ENCODE data around the gene TBX2. TPM values are rescaled to one million over a fixed set of nuclear protein-coding genes. Genes with fewer than 3 reads are reported as not detected.

TBX2 gene
- total and polyA plus RNA-seq, 2 of the 13 experiments (the other 11 are each of a cell fraction or from before 2014, with no cell fraction given) = 2.8 to 15.3 TPM

DNA sequence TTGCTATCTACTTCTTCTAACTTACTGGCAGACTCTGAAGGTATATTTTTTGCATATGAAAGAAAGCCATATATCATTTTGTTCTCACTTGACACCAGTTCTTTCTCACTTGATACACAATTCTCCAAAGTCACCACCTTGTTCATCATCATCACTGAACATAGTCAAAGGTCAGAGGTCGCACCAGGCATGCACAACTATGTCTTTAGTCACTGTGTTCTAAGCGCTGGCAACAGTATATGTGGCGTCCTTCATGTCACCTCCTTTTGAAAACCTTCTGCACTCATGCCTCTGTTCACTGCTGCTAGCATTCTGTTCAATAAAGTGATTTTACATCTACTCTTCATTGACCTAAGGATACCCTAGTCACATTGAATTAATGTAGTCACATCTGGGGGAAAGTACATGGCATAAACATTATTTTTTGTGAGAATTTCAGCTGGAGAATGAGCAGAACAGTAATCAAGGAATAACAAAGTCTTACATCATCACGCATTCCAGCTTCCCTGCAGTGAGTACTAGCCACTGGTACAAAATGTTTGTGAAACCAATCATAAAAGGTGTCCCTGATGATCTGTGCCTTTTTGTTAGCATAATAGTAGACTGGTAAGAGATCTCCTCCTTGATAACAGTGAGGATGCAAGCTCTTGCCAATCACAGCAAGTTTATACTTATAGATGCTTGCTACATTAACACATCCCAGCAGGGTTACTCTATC lies 32.1 kb downstream of the TBX2 start:
- no peak for FAIRE-seq
- peak; percentile 44 for ATAC-seq
- H3K4me2 ChIP-seq (ENCODE audit: low read depth, low read length) = no peak overlapping the region
- 9% methylated on average over 4 of the region's 4 CpGs for WGBS (ENCODE audit: low lambda C conversion rate)
- H3K79me2 ChIP-seq (ENCODE audit: insufficient read depth, low read length) = no peaks in the 10 kb centered on the region
- intact Hi-C loops (cut with micrococcal nuclease; ENCODE audit: unreplicated experiment) = no loop called here
- no TSS peak for BruUV-seq (replicated peaks)
- H3K27me3 ChIP-seq (ENCODE audit: control insufficient read depth in 1 of 2, insufficient read depth in 2 of 2, low read length in 2 of 2) = no peaks in the 10 kb centered on the region
- peaks cover 39% of the 10 kb centered on the region for H3K4me1 ChIP-seq (ENCODE audit: insufficient read depth, low read length)
- CTCF ChIA-PET (ENCODE audit: low intra/inter-chr PET ratio, low total read pairs) = no interaction called here
- no peaks in the 10 kb centered on the region for H3K36me3 ChIP-seq (replicated peaks in 1 of 2; ENCODE audit: control insufficient read depth in 1 of 2, insufficient read depth in 2 of 2, low read length in 2 of 2)
- no peak overlapping the region for H3K27ac ChIP-seq (ENCODE audit: extremely low read length, insufficient read depth, low read length)
- POLR2A ChIA-PET = no interaction called here
- TF ChIP-seq CREM (IDR thresholded peaks at IDR 0.05) = 0 out of 2 replicates have a peak, but pooled peaks have one; percentile 11
- TF ChIP-seq CREM (CRISPR knock-in tag; IDR thresholded peaks at IDR 0.05) = no peak
- peak; percentile 33 for TF ChIP-seq CEBPG (CRISPR knock-in tag; IDR thresholded peaks at IDR 0.05)
- TF ChIP-seq ZEB1 (IDR thresholded peaks at IDR 0.05; ENCODE audit: insufficient replicate concordance, low read depth) = no peak
- TF ChIP-seq SAFB2 (CRISPR knock-in tag; IDR thresholded peaks at IDR 0.05; ENCODE audit: borderline replicate concordance, low read depth) = no peak
- TF ChIP-seq, protein P1, sequence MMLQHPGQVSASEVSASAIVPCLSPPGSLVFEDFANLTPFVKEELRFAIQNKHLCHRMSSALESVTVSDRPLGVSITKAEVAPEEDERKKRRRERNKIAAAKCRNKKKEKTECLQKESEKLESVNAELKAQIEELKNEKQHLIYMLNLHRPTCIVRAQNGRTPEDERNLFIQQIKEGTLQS (CRISPR knock-in tag; IDR thresholded peaks at IDR 0.05) = peak; percentile 33; the same call in 1 of the 2 replicates
- TF ChIP-seq ZKSCAN5 (CRISPR knock-in tag; IDR thresholded peaks at IDR 0.05) = no peak
- no peak for TF ChIP-seq POLR2G (IDR thresholded peaks at IDR 0.05; ENCODE audit: low read depth, low read length)
- peak; percentile 87 for TF ChIP-seq NR2F6 (IDR thresholded peaks at IDR 0.05)
- peak; percentile 77 for TF ChIP-seq NR2F6 (CRISPR knock-in tag; IDR thresholded peaks at IDR 0.05)
- TF ChIP-seq NR2F1 (CRISPR knock-in tag; IDR thresholded peaks at IDR 0.05) = peak; percentile 61 to 77; a peak in 3 of 4 replicates
- 0 out of 2 replicates have a peak, but pooled peaks have one; percentile 33 for TF ChIP-seq TGIF2 (CRISPR knock-in tag; IDR thresholded peaks at IDR 0.05)
- peak; percentile 34; the same call in 1 of the 2 replicates for TF ChIP-seq FOSL2 (CRISPR knock-in tag; IDR thresholded peaks at IDR 0.05)
- peak; percentile 62; the same call in 1 of the 2 replicates for TF ChIP-seq NR2C2 (CRISPR knock-in tag; IDR thresholded peaks at IDR 0.05; ENCODE audit: borderline replicate concordance)
- peak; percentile 48; the same call in 1 of the 2 replicates for TF ChIP-seq CEBPB (IDR thresholded peaks at IDR 0.05; ENCODE audit: borderline replicate concordance, low read depth, low read length)
- H3K9ac ChIP-seq (ENCODE audit: insufficient read depth, low read depth, low read length) = no peak overlapping the region
- DNase-seq (ENCODE audit: low spot score) = peak; percentile 79
- no peaks in the 10 kb centered on the region for H4K20me1 ChIP-seq (ENCODE audit: insufficient read depth, low read length)
- peaks cover 11% of the 10 kb centered on the region; the same call in 1 of the 2 replicates for H3K9me3 ChIP-seq (ENCODE audit: low read length)
- H2AFZ ChIP-seq (ENCODE audit: low read length) = no peak overlapping the region
- no peak overlapping the region for H3K4me3 ChIP-seq (replicated peaks in 1 of 3; ENCODE audit: insufficient read depth in 1 of 3, low read depth in 2 of 3, low read length in 3 of 3)
- in situ Hi-C loops (cut with HindIII; ENCODE audit: extremely low pct_ligation_motif_present, low pct_unique_long_range_greater_than_20kb) = no loop called here
